Neural cell (in vitro differentiated cells): Measurements from ENCODE around the gene MAML2. TPM values are rescaled to one million over a fixed set of nuclear protein-coding genes. Genes with fewer than 3 reads are reported as not detected.

Experiments used
- H2AFZ ChIP-seq: fragments of 200-600, 300-800 bp; sonication (generic), shearing (Covaris generic); 2 replicates; pipeline ENCODE4 v1.6.0; 2014; ENCODE audit warnings: low read depth, mild to moderate bottlenecking, antibody characterized with exemption, low read length, moderate library complexity
- H3F3A ChIP-seq: fragments of 200-600 bp; shearing (Covaris generic); 2 replicates; pipeline ENCODE4 v1.6.1; 2016; ENCODE audit warnings: mild to moderate bottlenecking, moderate library complexity, mixed read lengths, antibody characterized with exemption, low read length; ENCODE audit not compliant: insufficient read depth, poor library complexity, severe bottlenecking
- H3K27ac ChIP-seq: fragments of 200-600, 300-800 bp; sonication (generic), shearing (Covaris generic); 2 replicates; pipeline ENCODE4 v1.5.1; 2014; ENCODE audit warnings: mild to moderate bottlenecking, low read length, moderate library complexity
- H3K27me3 ChIP-seq: fragments of 300-800, 200-600 bp; sonication (generic), shearing (Covaris generic); 2 replicates; pipeline ENCODE4 v1.6.0; 2014; ENCODE audit warnings: mild to moderate bottlenecking, low read depth, low read length, moderate library complexity; ENCODE audit not compliant: insufficient read depth
- H3K36me3 ChIP-seq: fragments of 300-800, 200-600 bp; sonication (generic), shearing (Covaris generic); 2 replicates; pipeline ENCODE4 v1.5.1; 2014; ENCODE audit warnings: mild to moderate bottlenecking, antibody characterized with exemption, low read length, moderate library complexity; ENCODE audit not compliant: insufficient read depth
- H3K4me2 ChIP-seq: fragments of 300-800, 200-600 bp; sonication (generic), shearing (Covaris generic); 2 replicates; pipeline ENCODE4 v1.6.0; 2014; ENCODE audit warnings: mild to moderate bottlenecking, low read length
- H3K4me3 ChIP-seq: fragments of 300-800, 200-600 bp; sonication (generic), shearing (Covaris generic); 2 replicates; pipeline ENCODE4 v1.5.1; 2014; ENCODE audit warnings: mild to moderate bottlenecking, low read length, moderate library complexity
- H3K79me2 ChIP-seq: fragments of 200-600 bp; shearing (Covaris generic); replicated peaks from 2 replicates; pipeline ENCODE4 v1.6.0; 2014; ENCODE audit warnings: mild to moderate bottlenecking, low read length, moderate library complexity; ENCODE audit not compliant: insufficient read depth
- H3K9ac ChIP-seq: fragments of 300-800, 200-600 bp; sonication (generic), shearing (Covaris generic); 2 replicates; pipeline ENCODE4 v1.6.1; 2016; ENCODE audit warnings: mild to moderate bottlenecking, low read length, mixed read lengths
- H3K9me2 ChIP-seq: fragments of 200-600 bp; shearing (Covaris generic); 2 replicates; pipeline ENCODE4 v1.6.1; 2016; ENCODE audit warnings: mild to moderate bottlenecking, low read length, mixed read lengths; ENCODE audit not compliant: insufficient read depth
- H3K9me3 ChIP-seq: fragments of 200-600, 300-800 bp; sonication (generic), shearing (Covaris generic); 2 replicates; pipeline ENCODE4 v1.6.1; 2016; ENCODE audit warnings: mild to moderate bottlenecking, mixed run types, low read length, moderate library complexity, mixed read lengths
- H4K20me1 ChIP-seq: fragments of 200-600 bp; shearing (Covaris generic); 2 replicates; pipeline ENCODE4 v1.6.1; 2016; ENCODE audit warnings: mild to moderate bottlenecking, mixed run types; ENCODE audit not compliant: insufficient read depth
- EP300 ChIP-seq: fragments of 450-650 bp; conservative IDR thresholded peaks from 2 replicates; pipeline ENCODE4 v1.6.1; 2014; ENCODE audit warnings: antibody characterized with exemption, mild to moderate bottlenecking, moderate library complexity; ENCODE audit not compliant: poor library complexity, severe bottlenecking
- EZH2 ChIP-seq: fragments of 200-600, 300-800 bp; shearing (Covaris generic), sonication (generic); IDR thresholded peaks from 2 replicates; pipeline ENCODE4 v1.6.1; 2014; ENCODE audit warnings: antibody characterized with exemption, low read length, borderline replicate concordance, mild to moderate bottlenecking; ENCODE audit not compliant: insufficient read depth, poor library complexity, severe bottlenecking
- MXI1 ChIP-seq: fragments of 450-650 bp; conservative IDR thresholded peaks from 2 replicates; pipeline ENCODE4 v1.6.1; 2014; ENCODE audit warnings: antibody characterized with exemption, mild to moderate bottlenecking; ENCODE audit not compliant: poor library complexity, severe bottlenecking
- POLR2AphosphoS5 ChIP-seq: IDR thresholded peaks from 2 replicates; pipeline ENCODE4 v1.6.1; 2012
- RAD21 ChIP-seq: fragments of 450-650 bp; conservative IDR thresholded peaks from 2 replicates; pipeline ENCODE4 v1.6.1; 2014; ENCODE audit warnings: antibody characterized with exemption, mild to moderate bottlenecking, moderate library complexity
- SMC3 ChIP-seq: fragments of 450-650 bp; conservative IDR thresholded peaks from 2 replicates; pipeline ENCODE4 v1.6.1; 2014; ENCODE audit warnings: antibody characterized with exemption, mild to moderate bottlenecking, moderate library complexity; ENCODE audit not compliant: poor library complexity
- TAF1 ChIP-seq: IDR thresholded peaks from 2 replicates; pipeline ENCODE4 v1.6.1; 2012; ENCODE audit warnings: low read depth
- polyA plus RNA-seq: library from polyadenylated mRNA; depleted of rRNA; stranded (reverse); fragments of >200 nt; gene quantifications from 2 replicates; pipeline ENCODE4 v1.2.3, GENCODE V29; 2014
- TF ChIP-seq, protein P1 (sequence below): fragments of 450-650 bp; IDR thresholded peaks from 2 replicates; pipeline ENCODE4 v1.5.1; 2014; ENCODE audit warnings: antibody characterized with exemption, mild to moderate bottlenecking, moderate library complexity; ENCODE audit not compliant: poor library complexity, severe bottlenecking
- TF ChIP-seq, protein P2 (sequence below): IDR thresholded peaks from 2 replicates; pipeline ENCODE4 v1.6.1; 2012; ENCODE audit warnings: borderline replicate concordance

The MAML2 gene
- polyA plus RNA-seq, 1 donor from 2014 or later: 3.6 TPM

DNA sequence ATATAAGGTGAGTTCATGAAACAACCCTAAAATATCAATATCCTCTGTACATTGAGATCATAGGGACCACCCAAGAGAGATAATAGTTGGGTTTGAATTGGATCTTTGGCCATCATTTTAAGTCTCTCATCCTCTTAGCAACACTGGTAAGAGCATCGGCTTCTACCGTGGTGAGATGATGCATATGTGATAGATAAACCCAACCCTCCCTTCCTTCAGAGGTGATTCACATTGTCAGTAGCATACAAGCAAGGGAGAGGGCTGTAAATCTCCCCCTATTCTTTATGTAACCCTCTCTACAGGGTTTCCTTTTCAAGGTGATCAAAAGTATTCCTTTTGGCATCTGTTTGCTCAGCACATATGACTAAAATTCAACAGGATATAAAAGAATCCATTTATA is 316.7 kb downstream of the MAML2 start:
- Histone ChIP-seq H3K79me2 (no peaks in the 10 kb centered on the region), H2AFZ (no peak overlapping the region), H3K36me3 (no peaks in the 10 kb centered on the region), H3K9ac (no peak overlapping the region), H3K9me2 (no peaks in the 10 kb centered on the region), H3K9me3 (no peaks in the 10 kb centered on the region), H3K27ac (no peak overlapping the region), H3K4me3 (no peak overlapping the region), H4K20me1 (no peaks in the 10 kb centered on the region), H3K27me3 (no peaks in the 10 kb centered on the region), H3K4me2 (no peak overlapping the region), H3F3A (no peaks in the 10 kb centered on the region)
- TF ChIP-seq TAF1: no peak
- TF ChIP-seq SMC3: no peak
- TF ChIP-seq EZH2: no peak
- TF ChIP-seq, protein P1, sequence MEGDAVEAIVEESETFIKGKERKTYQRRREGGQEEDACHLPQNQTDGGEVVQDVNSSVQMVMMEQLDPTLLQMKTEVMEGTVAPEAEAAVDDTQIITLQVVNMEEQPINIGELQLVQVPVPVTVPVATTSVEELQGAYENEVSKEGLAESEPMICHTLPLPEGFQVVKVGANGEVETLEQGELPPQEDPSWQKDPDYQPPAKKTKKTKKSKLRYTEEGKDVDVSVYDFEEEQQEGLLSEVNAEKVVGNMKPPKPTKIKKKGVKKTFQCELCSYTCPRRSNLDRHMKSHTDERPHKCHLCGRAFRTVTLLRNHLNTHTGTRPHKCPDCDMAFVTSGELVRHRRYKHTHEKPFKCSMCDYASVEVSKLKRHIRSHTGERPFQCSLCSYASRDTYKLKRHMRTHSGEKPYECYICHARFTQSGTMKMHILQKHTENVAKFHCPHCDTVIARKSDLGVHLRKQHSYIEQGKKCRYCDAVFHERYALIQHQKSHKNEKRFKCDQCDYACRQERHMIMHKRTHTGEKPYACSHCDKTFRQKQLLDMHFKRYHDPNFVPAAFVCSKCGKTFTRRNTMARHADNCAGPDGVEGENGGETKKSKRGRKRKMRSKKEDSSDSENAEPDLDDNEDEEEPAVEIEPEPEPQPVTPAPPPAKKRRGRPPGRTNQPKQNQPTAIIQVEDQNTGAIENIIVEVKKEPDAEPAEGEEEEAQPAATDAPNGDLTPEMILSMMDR: no peak
- TF ChIP-seq POLR2AphosphoS5: no peak
- TF ChIP-seq EP300: no peak

DNA sequence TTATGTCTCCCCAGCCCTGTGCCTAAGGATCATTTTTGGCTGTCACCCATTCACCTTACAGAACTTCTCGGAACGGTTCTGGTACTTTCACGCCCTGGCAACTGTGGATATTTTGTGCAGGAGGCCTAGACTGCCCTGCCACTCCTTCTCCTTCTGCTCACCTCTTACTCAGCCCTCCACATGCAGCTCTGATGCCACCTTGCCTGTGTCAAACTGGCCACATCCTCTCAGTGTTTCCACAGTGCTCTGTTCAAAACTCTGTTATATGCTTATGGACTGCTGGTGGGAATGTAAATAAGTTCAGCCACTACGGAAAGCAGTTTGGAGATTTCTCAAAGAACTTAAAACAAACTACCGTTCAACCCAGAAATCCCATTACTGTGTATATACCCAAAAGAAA is 318.3 kb downstream of the MAML2 start:
- no peaks in the 10 kb centered on the region for H3K9me2 ChIP-seq
- no peaks in the 10 kb centered on the region for H3K27me3 ChIP-seq

More for the DNA sequence above, 318.3 kb downstream of the MAML2 start:
- no peak for TF ChIP-seq POLR2AphosphoS5
- TF ChIP-seq, protein P1: no peak
- TF ChIP-seq, protein P2, sequence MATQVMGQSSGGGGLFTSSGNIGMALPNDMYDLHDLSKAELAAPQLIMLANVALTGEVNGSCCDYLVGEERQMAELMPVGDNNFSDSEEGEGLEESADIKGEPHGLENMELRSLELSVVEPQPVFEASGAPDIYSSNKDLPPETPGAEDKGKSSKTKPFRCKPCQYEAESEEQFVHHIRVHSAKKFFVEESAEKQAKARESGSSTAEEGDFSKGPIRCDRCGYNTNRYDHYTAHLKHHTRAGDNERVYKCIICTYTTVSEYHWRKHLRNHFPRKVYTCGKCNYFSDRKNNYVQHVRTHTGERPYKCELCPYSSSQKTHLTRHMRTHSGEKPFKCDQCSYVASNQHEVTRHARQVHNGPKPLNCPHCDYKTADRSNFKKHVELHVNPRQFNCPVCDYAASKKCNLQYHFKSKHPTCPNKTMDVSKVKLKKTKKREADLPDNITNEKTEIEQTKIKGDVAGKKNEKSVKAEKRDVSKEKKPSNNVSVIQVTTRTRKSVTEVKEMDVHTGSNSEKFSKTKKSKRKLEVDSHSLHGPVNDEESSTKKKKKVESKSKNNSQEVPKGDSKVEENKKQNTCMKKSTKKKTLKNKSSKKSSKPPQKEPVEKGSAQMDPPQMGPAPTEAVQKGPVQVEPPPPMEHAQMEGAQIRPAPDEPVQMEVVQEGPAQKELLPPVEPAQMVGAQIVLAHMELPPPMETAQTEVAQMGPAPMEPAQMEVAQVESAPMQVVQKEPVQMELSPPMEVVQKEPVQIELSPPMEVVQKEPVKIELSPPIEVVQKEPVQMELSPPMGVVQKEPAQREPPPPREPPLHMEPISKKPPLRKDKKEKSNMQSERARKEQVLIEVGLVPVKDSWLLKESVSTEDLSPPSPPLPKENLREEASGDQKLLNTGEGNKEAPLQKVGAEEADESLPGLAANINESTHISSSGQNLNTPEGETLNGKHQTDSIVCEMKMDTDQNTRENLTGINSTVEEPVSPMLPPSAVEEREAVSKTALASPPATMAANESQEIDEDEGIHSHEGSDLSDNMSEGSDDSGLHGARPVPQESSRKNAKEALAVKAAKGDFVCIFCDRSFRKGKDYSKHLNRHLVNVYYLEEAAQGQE: no peak
- TF ChIP-seq EP300: no peak
- TF ChIP-seq EZH2: no peak
- TF ChIP-seq TAF1: no peak
- TF ChIP-seq RAD21: no peak
- no peak for TF ChIP-seq MXI1
- no peak for TF ChIP-seq SMC3
- H3K79me2 ChIP-seq: no peaks in the 10 kb centered on the region
- H4K20me1 ChIP-seq: no peaks in the 10 kb centered on the region
- no peak overlapping the region for H3K9ac ChIP-seq
- no peaks in the 10 kb centered on the region for H3K9me3 ChIP-seq
- no peaks in the 10 kb centered on the region for H3K36me3 ChIP-seq
- no peak overlapping the region for H3K4me3 ChIP-seq
- H2AFZ ChIP-seq: no peak overlapping the region
- H3K4me2 ChIP-seq: no peak overlapping the region
- H3K27ac ChIP-seq: no peak overlapping the region
- no peaks in the 10 kb centered on the region for H3F3A ChIP-seq
